DMS79 treated with DMSO at 0.1 percent for 48 hours (cell line): Measurements from ENCODE around the gene ZNF496.
"Not testable (repeated sequence)": the region's sequence is repeated elsewhere in the genome, so short reads cannot be mapped to it uniquely, and the experiment has no call there.

ENCODE experiments used
- DNase-seq: peaks from one replicate; lab custom pipeline; 2025; lab: John Stamatoyannopoulos, UW

ZNF496 gene

DNA sequence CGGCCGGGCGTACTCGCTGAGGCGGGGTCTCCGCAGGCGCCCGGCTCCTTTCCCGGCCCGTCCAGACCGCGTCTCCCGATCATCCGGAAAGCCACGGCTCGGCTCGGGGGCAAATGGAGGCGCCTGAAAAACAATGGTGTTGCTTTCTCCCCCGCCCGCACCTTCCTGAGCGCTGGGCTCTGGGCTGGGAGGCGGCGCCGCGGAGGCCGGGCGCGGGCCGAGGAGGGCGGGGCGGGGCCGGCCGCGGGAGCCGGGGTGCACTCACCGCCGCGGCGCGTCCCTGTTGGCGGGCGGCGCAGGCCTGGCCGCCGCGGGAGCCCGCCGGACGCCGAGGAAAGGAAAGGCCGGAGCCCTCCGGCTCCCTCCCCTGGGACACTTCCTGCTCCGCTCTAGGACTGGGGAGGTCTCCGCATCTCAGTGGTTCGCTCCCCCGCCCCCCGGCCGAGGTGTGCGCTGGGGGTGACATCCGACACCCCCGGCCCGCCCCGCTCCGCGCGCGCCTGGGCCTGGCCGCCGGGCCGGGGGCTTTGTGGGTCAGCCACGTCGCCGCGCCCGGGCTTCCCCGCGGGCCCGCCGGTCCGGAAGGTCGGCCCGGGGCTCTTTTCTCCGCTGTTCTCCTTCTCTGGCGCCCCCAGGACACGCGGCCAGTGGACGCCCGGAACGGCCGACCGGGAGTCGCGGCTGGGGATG lies at the start of gene ZNF496:
Gene ZNF496 (minus strand): TSS at position 343 of the 690 bp plus-strand sequence. CDS start 2,289 bp downstream, outside the sequence.
- peak; percentile 85 for DNase-seq

DNA sequence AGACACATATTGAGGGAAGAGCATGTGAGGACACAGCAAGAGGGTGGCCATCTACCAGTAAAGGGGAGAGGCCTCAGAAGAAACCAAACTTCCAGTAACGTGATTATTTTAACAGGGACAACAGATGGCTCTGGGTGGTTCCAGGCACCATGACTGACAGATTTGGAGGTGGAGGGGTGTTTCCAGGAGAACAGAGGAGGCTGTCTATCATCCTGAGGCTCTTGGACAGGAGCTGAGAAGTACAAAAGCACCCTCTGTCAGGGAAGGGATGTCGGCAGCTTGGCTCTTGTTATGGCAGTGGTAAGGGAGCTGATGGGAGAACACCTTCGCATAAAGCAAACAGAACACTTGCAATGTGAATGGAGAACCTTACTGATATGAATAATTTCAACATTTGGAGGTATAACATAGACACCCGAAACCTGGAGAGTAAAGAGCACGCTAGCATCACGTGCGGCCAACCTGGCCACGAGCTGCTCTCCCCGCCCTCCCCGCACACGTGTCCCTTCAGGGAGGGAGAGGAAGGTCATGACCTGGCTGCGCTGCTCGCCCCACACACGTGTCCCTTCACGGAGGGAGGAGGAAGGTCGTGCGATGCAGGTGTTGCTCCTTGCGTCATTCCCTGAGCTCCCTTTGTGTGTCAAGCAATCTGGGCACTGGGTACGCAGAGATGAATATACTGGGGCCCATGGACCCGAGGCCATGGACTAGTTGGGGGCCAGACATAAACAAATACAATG lies 46.8 kb upstream of the ZNF496 start:
- DNase-seq = no peak

DNA sequence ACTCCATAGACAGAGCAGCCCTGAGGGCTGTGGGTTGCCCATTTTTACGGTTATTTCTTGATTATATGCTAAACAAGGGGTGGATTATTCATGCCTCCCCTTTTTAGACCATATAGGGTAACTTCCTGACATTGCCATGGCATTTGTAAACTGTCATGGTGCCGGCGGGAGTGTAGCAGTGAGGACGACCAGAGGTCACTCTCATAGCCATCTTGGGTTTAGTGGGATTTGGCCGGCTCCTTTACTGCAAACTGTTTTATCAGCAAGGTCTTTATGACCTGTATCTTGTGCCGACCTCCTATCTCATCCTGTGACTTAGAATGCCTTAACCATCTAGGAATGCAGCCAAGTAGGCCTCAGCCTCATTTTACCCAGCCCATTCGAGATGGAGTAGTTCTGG lies 46.0 kb upstream of the ZNF496 start:
- DNase-seq = not testable (repeated sequence)

DNA sequence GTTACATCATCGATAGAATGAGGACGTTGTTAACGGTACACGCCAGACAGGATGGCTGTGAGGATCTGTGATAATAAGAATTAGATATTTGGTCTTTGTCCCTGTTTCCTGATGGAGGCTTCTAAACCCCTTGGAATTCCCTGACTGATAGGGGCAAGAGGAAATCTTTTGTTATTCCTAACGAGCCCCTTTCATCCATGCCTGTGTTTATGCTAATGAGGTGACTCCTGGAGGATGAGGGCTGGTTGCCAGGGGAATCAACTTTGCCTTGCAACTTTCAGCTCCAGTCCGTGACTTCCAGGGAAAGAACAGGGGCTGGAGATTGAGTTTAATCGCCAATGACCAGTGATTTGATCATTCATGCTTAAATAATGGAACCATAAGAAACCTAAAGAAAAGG lies 45.0 kb upstream of the ZNF496 start:
- DNase-seq = no peak

DNA sequence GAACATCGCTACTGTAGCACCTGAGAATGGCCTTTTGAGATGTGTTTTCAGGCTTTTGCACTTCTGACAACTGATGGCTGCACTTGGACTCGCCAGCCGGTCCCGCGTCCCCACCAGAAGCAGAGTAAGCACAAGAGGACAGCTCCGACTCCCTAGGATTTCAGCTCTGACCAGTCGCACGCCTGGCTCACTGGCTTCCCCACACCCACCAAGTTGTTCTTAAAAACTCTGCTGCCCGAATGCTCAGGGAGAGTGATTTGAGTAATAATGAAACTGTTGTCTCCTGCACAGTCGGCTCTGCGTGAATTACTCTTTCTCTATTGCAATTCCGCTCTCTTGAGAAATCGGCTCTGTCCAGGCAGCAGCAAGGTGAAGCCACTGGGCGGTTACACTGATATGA lies 44.1 kb upstream of the ZNF496 start:
- no peak for DNase-seq

DNA sequence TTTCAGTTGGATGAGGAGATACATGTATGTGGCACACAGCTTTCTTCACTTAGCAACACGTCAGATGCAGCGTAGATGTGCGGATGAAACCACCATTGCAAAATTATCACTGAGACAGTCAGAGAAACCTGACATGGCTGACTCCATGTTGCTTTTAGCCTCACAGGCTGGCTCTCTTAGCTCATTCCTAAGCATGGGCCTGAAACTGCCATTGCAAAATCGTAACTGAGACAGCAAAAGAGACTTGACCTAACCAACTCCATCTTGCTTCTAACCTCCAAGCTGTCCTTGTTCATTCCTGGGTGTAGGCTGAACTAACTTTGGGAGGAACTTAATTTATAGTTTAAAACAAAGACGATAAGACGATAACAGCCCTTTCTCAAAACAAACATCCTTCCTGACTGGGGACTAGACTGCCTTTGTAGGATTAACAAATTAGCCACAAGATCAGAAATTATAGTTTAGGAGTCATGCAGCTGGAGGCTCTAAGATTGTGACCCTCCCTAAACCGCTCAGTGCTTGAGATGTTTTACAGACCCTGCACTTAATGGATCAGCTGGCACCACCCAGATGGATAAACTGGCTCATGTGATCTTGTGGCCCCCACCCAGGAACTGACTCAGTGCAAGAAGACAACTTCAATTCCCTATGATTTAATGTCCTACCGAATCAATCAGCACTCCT lies 43.1 kb upstream of the ZNF496 start:
- DNase-seq = not testable (repeated sequence)

DNA sequence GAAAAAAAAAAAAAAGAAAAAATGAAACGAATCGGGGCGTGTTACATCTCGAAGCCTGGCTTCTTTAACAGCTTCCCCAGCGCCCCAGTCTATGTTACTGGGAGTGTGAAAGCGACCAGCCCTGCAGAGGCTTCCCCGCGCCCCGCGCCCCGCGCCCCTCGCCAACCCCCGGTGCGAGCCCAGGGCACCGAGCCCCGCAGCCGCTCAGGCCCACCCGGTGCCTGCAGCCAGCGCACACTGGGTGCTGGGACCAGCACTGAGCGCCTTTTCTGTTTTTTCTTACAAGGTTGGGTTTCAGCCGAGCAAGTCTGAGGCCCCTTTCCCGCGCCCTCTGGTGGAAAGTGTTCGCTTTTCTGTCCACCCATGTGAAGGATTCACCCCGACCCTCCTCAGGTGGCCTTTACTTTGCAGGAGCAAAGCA lies 42.1 kb upstream of the ZNF496 start:
- DNase-seq = no peak

DNA sequence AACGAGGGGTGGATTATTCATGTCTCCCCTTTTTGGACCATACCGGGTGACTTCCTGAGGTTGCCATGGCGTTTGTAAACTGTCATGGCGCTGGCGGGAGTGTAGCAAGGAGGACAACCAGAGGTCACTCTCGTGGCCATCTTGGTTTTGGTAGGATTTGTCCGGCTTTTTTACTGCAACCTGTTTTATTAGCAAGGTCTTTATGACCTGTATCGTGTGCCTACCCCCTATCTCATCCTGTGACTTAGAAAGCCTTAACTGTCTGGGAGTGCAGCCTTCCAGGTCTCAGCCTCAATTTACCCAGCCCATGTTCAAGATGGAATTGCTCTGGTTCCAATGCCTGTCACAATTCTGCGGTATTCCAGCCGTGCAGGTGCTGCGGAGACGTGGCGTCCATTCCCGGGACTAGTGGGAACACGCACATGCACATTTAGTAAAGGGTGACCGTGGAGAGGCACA lies 40.2 kb upstream of the ZNF496 start:
- DNase-seq = no peak

DNA sequence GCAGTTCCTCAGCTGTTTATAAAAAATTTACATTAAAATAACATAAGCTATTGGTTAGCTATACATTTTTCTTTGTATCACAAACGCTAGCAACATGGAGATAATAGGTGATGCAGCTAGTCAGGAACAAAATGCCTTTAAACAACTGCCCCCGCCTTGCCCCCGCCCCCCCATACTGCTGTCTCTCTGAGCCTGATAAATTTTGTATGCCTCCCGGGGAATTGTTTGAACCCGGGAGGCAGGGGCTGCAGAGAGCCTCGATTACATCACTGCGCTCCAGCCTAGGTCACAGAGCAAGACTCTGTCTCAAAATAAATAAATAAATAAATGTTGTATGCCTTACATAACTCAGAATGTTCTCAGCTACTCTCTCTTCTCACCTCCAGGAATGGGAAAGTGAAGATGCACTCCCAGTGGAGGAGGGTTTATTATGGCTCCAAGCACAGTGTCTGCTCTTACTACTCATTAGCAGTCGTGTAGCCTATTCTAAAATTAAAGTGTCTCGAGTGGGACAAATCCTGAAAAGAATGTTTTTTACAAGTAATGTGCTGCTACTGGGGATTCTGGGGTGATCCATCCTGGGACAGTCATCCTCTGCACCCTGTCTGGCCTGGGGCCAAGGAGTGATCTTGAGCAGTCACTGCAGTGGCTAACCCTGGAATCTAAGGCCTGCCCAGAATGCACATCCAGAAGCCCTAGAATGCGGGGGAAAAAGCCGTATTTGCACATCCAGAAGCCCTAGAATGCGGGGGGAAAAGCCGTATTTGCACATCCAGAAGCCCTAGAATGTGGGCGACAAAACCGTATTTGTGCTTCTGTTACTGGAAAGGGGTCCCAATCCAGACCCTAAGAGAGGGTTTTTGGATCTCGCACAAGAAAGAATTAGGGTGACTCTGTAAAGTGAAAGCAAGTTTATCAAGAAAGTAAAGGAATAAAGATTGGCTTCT lies 39.4 kb upstream of the ZNF496 start:
- DNase-seq = no peak

DNA sequence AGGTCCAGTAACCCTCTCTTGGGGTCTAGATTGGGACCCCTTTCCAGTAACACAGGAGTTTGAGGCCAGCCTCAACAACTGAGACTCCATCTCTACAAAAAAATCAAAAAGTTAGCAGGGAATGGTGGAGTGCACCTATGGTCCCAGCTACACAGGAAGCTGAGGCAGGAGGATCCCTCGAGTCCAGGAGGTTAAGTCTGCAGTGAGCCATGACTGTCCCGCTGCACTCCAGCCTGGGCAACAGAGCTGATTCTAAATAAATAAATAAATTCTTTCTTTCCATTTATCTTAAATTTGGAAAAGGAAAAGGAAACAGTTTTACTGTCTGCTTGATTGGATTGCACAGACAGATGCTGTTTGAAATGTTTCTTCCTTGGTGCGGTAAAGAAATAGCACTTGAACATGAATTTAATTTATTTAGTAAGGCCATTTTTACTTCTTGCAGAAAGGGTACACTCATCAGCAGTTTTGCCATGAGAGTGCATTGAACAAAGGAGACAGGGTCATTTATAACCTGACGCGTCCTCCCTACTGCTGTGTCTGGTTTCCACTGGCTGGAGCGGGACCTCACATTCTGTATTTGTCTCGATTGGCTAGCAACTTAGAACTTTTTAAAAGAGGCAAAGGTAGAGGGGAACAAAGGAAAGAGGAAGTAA lies 37.0 kb upstream of the ZNF496 start:
- no peak for DNase-seq

DNA sequence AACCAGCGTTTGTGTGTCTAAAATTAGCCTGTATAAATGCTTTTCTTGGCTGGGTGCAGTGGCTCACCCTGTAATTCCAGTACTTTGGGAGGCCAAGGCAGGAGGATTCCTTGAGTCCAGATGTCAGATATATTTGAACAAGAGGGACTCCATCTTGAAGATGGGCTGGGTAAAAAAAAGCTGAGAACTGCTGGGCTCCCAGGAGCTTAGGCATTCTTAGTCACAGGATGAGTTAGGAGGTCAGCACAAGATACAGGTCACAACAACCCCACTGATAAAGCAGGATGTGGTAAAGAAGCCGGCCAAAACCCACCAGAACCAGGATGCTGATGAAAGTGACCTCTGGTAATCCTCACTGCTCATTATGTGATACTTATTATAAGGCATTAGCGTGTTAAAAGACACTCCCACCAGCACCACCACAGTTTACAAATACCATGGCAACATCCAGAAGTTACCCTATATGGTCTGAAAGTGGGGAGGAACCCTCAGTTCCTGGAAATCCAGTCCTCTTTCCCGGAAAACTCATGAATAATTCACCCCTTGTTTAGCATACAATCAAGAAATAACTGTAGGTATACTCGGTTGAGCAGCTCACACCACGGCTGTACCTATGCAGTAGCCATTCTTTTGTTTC lies 36.2 kb upstream of the ZNF496 start:
- DNase-seq = no peak

DNA sequence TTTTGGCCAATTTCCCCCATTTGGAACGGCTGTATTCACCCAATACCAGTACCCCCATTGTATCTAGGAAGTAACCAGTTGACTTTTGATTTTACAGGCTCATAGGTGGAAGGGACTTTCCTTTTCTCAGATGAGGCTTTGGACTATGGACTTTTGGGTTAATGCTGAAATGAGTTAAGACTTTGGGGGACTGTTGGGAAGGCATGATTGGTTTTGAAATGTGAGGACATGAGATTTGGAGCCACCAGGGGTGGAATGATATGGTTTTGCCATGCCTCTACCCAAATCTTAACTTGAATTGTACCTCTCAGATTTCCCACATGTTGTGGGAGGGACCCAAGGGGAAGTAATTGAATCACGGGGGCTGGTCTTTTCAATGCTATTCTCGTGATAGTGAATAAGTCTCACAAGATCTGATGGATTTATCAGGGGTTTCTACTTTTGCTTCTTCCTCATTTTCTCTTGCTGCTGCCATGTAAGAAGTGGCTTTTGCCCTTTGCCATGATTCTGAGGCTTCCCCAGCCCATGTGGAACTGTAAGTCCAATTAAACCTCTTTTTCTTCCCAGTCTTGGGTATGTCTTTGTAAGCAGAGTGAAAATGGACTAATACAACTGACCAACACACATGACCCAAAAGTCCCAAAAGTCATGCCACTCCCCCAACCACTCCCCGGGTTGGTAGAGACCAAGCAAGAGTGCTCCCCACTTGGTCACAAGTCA lies 35.4 kb upstream of the ZNF496 start:
- DNase-seq = no peak

DNA sequence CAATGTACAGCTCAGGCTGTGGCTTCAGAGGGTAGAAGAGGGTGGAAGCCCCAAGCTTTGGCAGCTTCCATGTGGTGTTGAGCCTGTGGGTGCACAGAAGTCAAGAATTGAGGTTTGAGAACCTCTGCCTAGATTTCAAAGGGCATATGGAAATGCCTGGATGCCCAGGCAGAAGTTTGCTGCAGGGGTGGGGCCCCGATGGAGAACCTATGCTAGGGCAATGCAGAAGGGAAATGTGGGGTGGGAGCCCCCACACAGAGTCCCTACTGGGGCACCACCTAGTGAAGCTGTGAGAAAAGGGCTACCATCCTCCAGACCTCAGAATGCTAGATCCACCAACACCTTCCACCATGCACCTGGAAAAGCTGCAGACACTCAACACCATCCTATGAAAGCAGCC lies 34.7 kb upstream of the ZNF496 start:
- DNase-seq = not testable (repeated sequence)

DNA sequence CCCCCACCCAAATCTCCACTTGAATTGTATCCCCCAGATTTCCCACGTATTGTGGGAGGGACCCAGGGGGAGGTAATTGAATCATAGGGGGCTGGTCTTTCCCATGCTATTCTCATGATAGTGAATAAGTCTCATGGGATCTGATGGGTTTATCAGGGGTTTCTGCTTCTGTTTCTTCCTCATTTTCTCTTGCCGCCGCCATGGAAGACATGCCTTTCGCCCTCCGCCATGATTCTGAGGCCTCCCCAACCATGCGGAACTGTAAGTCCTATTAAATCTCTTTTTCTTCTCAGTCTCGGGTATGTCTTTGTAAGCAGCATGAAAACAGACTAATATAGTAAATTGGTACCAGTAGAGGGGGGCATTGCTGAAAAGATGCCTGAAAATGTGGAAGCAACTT lies 33.4 kb upstream of the ZNF496 start:
- DNase-seq = no peak

DNA sequence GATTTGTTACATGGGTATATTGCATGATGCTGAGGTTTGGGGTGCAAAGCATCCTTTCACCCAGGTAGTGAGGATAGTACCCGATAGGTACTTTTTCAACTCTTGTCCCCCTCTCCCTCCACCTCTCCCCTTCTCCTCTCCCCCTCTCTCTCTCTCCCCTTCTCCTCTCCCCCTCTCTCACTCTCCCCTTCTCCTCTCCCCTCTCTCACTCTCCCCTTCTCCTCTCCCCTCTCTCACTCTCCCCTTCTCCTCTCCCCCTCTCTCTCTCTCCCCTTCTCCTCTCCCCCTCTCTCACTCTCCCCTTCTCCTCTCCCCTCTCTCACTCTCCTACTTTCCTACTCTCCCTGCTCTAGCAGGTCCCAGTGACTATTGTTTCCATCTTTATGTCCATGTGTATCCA lies 31.3 kb upstream of the ZNF496 start:
- DNase-seq = not testable (repeated sequence)

DNA sequence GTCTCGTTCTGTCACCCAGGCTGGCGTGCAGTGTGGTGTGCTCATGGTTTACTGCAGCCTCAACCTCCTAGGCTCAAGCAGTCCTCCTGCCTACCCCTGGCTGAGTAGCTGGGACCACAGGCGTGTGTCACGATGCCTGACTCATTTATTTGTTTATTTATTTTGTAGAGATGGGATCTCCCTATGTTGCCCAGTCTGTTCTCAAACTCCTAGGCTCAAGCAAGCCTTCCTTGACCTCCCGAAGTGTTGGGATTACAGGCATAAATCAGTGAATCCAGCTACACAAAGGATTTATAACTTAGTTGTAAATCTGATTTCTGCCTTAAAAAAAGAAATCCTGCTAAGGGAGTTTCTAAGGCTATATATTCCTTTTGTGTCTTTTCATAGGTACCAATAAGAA lies 30.5 kb upstream of the ZNF496 start:
- DNase-seq = no peak

DNA sequence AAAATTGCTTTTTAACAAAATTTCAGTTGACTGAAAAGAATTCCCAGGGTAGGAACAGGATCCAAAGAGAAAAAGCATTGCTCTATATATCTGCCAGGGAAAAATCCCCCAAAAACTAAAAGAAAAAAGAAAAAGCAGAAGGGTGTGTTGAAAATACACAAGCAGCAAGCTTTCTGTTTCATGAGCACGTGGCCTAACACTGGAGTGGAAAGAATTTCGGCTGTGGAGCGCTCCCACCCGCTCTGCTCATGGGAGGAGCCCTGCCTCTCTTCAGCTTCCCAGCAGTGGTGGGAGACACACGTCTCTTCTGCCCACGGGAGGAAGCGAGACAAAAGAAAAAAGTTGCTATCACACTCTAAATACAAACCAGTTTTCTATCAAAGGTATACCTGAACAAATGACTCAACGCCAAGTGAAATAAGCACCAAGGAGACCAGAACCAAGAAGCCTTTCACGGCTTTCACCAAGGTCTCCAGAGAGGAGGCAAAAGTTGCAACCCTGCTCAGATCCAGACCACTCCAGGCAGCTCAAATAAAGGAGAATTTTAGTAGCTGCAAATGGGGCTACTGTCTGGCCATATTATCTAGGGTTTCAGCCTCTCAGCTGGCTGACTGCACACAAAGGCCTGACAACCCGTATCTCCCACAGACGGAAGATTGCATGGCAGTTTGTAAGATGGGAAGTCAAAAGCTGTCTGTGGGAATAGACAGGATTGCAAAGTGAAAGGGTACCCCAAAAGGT lies 29.5 kb upstream of the ZNF496 start:
- no peak for DNase-seq

DNA sequence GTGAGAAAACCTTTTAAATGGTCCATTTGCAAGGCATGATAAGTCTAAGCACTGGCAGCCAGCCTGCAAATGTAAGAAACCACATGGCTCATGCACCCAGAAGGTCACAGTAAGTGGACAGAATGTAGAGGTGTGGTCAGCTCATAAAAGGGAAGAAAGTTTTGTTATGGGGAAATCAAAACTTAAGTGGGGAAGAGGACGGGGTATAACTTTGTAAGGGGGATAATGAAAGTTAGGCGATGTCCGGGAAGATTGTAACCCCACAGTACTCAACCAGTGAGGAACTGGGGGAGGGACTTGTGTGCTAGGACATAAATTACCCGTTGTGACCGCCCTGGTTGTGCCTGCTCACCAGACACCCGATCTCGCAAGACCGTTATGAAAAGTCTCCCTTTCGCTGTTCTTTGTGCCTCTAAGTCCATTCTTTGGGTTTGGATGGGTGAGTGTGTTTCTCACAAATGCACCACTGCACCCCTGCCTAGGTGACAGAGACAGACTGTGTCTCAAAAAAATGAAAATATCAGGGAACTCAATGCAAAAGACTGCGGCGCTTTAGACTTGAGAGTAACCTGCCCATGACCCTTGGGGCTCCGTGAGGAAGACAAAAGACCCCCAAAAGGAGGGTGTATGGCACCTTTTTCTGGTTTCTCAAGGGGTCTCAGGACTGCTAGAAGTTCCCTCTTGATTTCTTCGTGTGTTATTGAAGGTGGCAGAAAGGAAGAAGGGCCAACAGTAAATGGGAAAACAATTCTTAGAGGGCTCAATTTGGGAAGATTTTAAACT lies 28.6 kb upstream of the ZNF496 start:
- DNase-seq = no peak

DNA sequence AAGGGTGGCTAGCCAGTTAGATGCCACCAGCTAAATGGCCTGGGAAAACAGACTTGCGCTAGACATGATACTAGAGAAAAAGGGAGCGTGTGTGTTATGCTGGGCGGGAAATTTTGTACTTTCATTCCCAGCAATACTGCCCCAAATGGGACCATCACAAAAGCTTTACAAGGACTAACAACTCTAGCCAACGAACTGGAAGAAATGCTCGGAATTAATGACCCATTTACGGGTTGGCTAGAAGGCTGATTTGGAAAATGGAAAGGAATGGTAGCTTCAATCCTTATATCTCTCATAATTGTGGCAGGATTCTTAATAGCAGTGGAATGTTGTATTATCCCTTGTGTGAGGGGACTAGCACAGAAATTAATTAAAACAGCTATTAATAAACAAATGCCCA lies 27.9 kb upstream of the ZNF496 start:
- no peak for DNase-seq
